MCF 10A (cell line): ENCODE data around the gene GFRA1. TPM values are rescaled to one million over a fixed set of nuclear protein-coding genes. Genes with fewer than 3 reads are reported as not detected.

Experiments
- BruUV-seq: library from RNA; stranded (reverse); fragments of 400-500 nt; replicated peaks from 2 replicates; lab custom pipeline; 2021; lab: Mats Ljungman, UMichigan
- CTCF ChIA-PET: fragments of 300-600 bp; sonication (Branson Sonifier 250); formaldehyde crosslinking; extraction: SDS; loops from one replicate; lab custom pipeline; 2021; ENCODE audit warnings: antibody characterized with exemption, inconsistent platforms; lab: Yijun Ruan, JAX
- POLR2A ChIA-PET: fragments of 300-600, 350-650 bp; sonication (Branson Sonifier 250); formaldehyde crosslinking; extraction: SDS; loops from one replicate; lab custom pipeline; 2020; ENCODE audit warnings: antibody characterized with exemption, inconsistent platforms; lab: Yijun Ruan, JAX
- DNase-seq: peaks from one replicate; pipeline ENCODE4 v3.0.0-alpha.2; 2018; ENCODE audit not compliant: unreplicated experiment
- H3K27ac Mint-ChIP-seq: one replicate; pipeline ENCODE4 v1.8.0; 2022; ENCODE audit warnings: mild to moderate bottlenecking, low read depth, mixed read lengths; ENCODE audit not compliant: unreplicated experiment
- H3K27me3 Mint-ChIP-seq: one replicate; pipeline ENCODE4 v1.8.0; 2022; ENCODE audit warnings: mixed read lengths; ENCODE audit not compliant: insufficient read depth, unreplicated experiment
- H3K36me3 Mint-ChIP-seq: one replicate; pipeline ENCODE4 v1.8.0; 2022; ENCODE audit warnings: mild to moderate bottlenecking, moderate library complexity, mixed read lengths; ENCODE audit not compliant: insufficient read depth, unreplicated experiment
- H3K4me1 Mint-ChIP-seq: one replicate; pipeline ENCODE4 v1.8.0; 2022; ENCODE audit warnings: mixed read lengths; ENCODE audit not compliant: insufficient read depth, unreplicated experiment
- H3K4me3 Mint-ChIP-seq: one replicate; pipeline ENCODE4 v1.8.0; 2022; ENCODE audit warnings: mild to moderate bottlenecking, moderate library complexity, mixed read lengths; ENCODE audit not compliant: unreplicated experiment
- H3K9me3 Mint-ChIP-seq: one replicate; pipeline ENCODE4 v1.8.0; 2022; ENCODE audit warnings: mixed read lengths; ENCODE audit not compliant: unreplicated experiment
- intact Hi-C: fragments of 100-400 bp; cut with micrococcal nuclease; formaldehyde crosslinking; loops from 2 replicates; pipeline ENCODE4 v1.14.1; 2022
- total RNA-seq: library from RNA; stranded (reverse); gene quantifications from 2 replicates; pipeline ENCODE4 v1.2.3, GENCODE V29; 2022
- TF ChIP-seq, protein P1 (sequence below): fragments of 200-600 bp; IDR thresholded peaks from one replicate; pipeline ENCODE4 v1.8.0; 2022; ENCODE audit warnings: antibody characterized with exemption, mild to moderate bottlenecking; ENCODE audit not compliant: unreplicated experiment

The GFRA1 gene
- total RNA-seq, 1 experiment from 2014 or later = not detected

DNA sequence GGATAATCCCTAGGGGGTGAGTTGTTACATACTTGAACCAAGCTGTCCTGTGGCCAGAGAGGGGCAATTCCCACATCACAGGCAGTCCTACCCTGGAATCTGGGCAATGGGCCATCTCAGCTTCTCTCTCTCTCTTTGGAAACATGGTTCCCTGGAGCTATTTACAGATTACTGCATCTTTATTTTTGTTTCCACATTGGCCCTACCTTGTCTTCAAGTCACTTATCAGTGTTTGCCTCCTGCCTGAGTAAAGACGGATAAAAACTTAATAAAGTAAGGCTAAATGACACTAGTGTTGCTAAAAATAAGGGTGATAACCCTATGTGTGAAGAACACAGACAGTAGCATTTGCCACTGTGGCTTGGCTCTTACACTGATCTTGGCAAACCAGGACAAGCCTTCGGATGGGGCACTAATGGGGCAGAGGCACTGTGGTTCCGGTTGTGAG is 228.2 kb downstream of the GFRA1 start:
- intact Hi-C loops = no loop called here
- Mint-ChIP-seq H3K27ac (no peak overlapping the region), H3K9me3 (peaks cover 13% of the 10 kb centered on the region), H3K4me1 (peaks cover 8% of the 10 kb centered on the region), H3K27me3 (no peaks in the 10 kb centered on the region), H3K36me3 (no peaks in the 10 kb centered on the region), H3K4me3 (no peak overlapping the region)
- BruUV-seq = no TSS peak
- TF ChIP-seq, protein P1, sequence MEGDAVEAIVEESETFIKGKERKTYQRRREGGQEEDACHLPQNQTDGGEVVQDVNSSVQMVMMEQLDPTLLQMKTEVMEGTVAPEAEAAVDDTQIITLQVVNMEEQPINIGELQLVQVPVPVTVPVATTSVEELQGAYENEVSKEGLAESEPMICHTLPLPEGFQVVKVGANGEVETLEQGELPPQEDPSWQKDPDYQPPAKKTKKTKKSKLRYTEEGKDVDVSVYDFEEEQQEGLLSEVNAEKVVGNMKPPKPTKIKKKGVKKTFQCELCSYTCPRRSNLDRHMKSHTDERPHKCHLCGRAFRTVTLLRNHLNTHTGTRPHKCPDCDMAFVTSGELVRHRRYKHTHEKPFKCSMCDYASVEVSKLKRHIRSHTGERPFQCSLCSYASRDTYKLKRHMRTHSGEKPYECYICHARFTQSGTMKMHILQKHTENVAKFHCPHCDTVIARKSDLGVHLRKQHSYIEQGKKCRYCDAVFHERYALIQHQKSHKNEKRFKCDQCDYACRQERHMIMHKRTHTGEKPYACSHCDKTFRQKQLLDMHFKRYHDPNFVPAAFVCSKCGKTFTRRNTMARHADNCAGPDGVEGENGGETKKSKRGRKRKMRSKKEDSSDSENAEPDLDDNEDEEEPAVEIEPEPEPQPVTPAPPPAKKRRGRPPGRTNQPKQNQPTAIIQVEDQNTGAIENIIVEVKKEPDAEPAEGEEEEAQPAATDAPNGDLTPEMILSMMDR = no peak
- ChIA-PET POLR2A (interaction anchor here (0.8 to 1.7 kb wide), 3 partner anchors 9 to 22 kb away, joined by 3 to 4 read pairs (median 4); no protein-coding TSS in a partner anchor), CTCF (interaction anchor here (0.6 kb wide), 1 partner anchor 229 kb away, joined by 3 read pairs; no protein-coding TSS in a partner anchor)
- DNase-seq = peak; percentile 81

DNA sequence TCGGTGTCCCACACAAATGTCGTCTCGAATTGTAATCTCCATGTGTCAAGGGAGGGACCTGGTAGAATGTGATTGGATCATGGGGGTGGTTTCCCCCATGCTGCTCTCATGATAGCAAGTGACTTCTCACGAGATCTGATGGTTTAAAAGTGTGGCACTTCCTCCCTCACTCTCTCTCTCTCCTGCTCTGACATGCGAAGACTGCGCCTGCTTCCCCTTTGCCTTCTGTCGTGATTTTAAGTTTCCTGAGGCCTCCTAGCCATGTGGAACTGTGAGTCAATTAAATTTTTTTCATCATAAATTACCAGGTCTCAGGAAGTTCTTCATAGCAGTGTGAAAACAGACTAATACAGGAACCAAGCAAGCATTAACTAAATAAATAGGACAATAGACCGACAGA is 229.1 kb downstream of the GFRA1 start:
- Mint-ChIP-seq H3K27ac (no peak overlapping the region), H3K27me3 (no peaks in the 10 kb centered on the region), H3K36me3 (no peaks in the 10 kb centered on the region), H3K9me3 (peaks cover 13% of the 10 kb centered on the region), H3K4me1 (peaks cover 10% of the 10 kb centered on the region), H3K4me3 (no peak overlapping the region)
- ChIA-PET CTCF (no interaction called here), POLR2A (interaction anchor here (1.7 kb wide), 1 partner anchor 10 kb away, joined by 4 read pairs; no protein-coding TSS in a partner anchor)
- DNase-seq = no peak
- BruUV-seq = no TSS peak
- intact Hi-C loops = no loop called here
- TF ChIP-seq, protein P1 = no peak

DNA sequence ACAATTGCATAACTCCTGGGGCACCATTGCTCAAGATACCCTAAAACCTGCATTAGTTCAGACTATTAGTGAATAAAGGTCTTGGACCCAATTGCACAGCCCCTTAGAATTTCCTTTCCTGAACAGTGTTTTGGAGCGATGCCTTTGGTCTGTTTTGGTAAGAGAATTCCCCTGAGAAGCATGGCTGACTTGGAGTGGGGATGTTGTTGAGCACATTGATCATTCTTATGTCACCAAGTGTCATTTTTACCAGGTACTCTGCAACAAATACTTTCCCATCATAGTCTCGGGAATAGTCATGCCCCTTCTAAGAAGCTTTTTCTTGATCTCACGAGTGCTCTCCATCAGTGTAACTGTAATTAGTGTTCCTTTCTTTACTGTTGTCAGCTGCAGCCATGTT is 229.7 kb downstream of the GFRA1 start:
- H3K4me3 Mint-ChIP-seq = no peak overlapping the region
- no peak for DNase-seq
- TF ChIP-seq, protein P1 = no peak
- H3K27ac Mint-ChIP-seq = no peak overlapping the region
- H3K36me3 Mint-ChIP-seq = no peaks in the 10 kb centered on the region
- H3K27me3 Mint-ChIP-seq = no peaks in the 10 kb centered on the region
- ChIA-PET CTCF (no interaction called here), POLR2A (no interaction called here)
- intact Hi-C loops = no loop called here
- no TSS peak for BruUV-seq
- peaks cover 15% of the 10 kb centered on the region for H3K4me1 Mint-ChIP-seq
- peaks cover 13% of the 10 kb centered on the region for H3K9me3 Mint-ChIP-seq

DNA sequence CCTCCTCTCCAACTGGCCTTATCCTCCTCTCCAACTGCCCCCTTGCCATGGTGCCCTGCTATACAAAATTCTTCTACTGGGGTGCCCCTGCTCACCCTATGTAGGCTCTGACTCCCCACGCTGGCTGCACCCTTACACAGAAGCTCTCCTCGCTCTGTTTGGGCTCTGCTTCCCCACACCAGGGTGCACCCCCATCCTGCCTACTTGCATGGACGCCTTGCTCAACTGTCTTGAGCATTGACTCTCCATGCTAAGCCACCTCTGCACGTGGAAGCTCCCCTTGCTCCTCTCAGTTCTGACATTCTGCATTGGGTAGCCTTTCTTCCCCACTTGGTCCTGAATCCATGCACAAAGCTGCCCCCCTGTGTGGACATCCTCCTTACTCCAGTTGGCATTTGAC is 231.1 kb downstream of the GFRA1 start:
- no peaks in the 10 kb centered on the region for H3K27me3 Mint-ChIP-seq
- ChIA-PET POLR2A (interaction anchor here (0.6 kb wide), 1 partner anchor 1268 kb away, joined by 3 read pairs; no protein-coding TSS in a partner anchor), CTCF (interaction anchor here (1.5 kb wide), 1 partner anchor 79 kb away, joined by 3 read pairs; no protein-coding TSS in a partner anchor)
- peaks cover 17% of the 10 kb centered on the region for H3K4me1 Mint-ChIP-seq
- intact Hi-C loops = no loop called here
- H3K9me3 Mint-ChIP-seq = peaks cover 13% of the 10 kb centered on the region
- TF ChIP-seq, protein P1 = no peak
- BruUV-seq = no TSS peak
- H3K4me3 Mint-ChIP-seq = no peak overlapping the region
- no peak for DNase-seq
- no peak overlapping the region for H3K27ac Mint-ChIP-seq
- H3K36me3 Mint-ChIP-seq = no peaks in the 10 kb centered on the region
